ENCODE data around the gene SIK3.

GRCh38 chr11:117099696-117100095 lies 1.5 kb upstream of the SIK3 start:
- no peak for TF ChIP-seq CTCF (conservative IDR thresholded peaks at IDR 0.05; ENCODE audit: low read depth, low read length)
- TF ChIP-seq EZH2 (IDR thresholded peaks at IDR 0.05; ENCODE audit: low read length, unreplicated experiment): no peak
